Left hindlimb (tissue), 1 donor: ENCODE results near the gene SLC6A17.

Source experiments
- DNase-seq: peaks from one replicate; pipeline ENCODE4 v3.0.0-alpha.2; 2018

The SLC6A17 gene

GRCh38 chr1:110205591-110206155, 55.4 kb downstream of the SLC6A17 start:
- DNase-seq: no peak

- no peak for DNase-seq
These were observed 56.1 kb downstream of the SLC6A17 start for GRCh38 chr1:110206261-110206920.

- DNase-seq: peak; percentile 59
These were observed 57.5 kb downstream of the SLC6A17 start for GRCh38 chr1:110207831-110208230.

- DNase-seq: no peak
These were observed 58.8 kb downstream of the SLC6A17 start for GRCh38 chr1:110208916-110209645.

GRCh38 chr1:110209715-110210603, 59.7 kb downstream of the SLC6A17 start, which contains the start of gene KCNC4:
KCNC4 (plus strand) TSS chr1:110210314; CDS start chr1:110211500, 1,186 bp downstream.
- DNase-seq: peak; percentile 81

GRCh38 chr1:110210604-110211495, 60.6 kb downstream of the SLC6A17 start:
- peak; percentile 55 for DNase-seq

- no peak for DNase-seq
These were observed 61.3 kb downstream of the SLC6A17 start for GRCh38 chr1:110211496-110212168.

GRCh38 chr1:110212169-110213142, 62.2 kb downstream of the SLC6A17 start:
- no peak for DNase-seq

- no peak for DNase-seq
These were observed 62.8 kb downstream of the SLC6A17 start for GRCh38 chr1:110213143-110213540.

- DNase-seq: no peak
These were observed 64.4 kb downstream of the SLC6A17 start for GRCh38 chr1:110214454-110215404.

GRCh38 chr1:110215621-110216515, 65.6 kb downstream of the SLC6A17 start:
- no peak for DNase-seq

- no peak for DNase-seq
These were observed 66.7 kb downstream of the SLC6A17 start for GRCh38 chr1:110216844-110217444.

- DNase-seq: no peak
These were observed 67.8 kb downstream of the SLC6A17 start for GRCh38 chr1:110218137-110218536.

- DNase-seq: no peak
These were observed 68.4 kb downstream of the SLC6A17 start for GRCh38 chr1:110218739-110219138.

- no peak for DNase-seq
These were observed 70.0 kb downstream of the SLC6A17 start for GRCh38 chr1:110220324-110220723.

- DNase-seq: no peak
These were observed 70.8 kb downstream of the SLC6A17 start for GRCh38 chr1:110221119-110221518.

- DNase-seq: no peak
These were observed 72.8 kb downstream of the SLC6A17 start for GRCh38 chr1:110223127-110223526.
